Stimulated activated CD8-positive, alpha-beta memory T cell treated with anti-CD3 and anti-CD28 coated beads, Interleukin-12 subunit alpha, Interleukin-12 subunit beta, amount 100 ng/mL, for 4 hours (primary cell): Measurements from ENCODE around the gene GPATCH1.
"Not testable (repeated sequence)": the region's sequence is repeated elsewhere in the genome, so short reads cannot be mapped to it uniquely, and the experiment has no call there.

ENCODE experiments used
- DNase-seq: peaks from one replicate; pipeline ENCODE4 v3.0.0-alpha.2; 2020; ENCODE audit warnings: low read depth

GPATCH1 gene

DNA sequence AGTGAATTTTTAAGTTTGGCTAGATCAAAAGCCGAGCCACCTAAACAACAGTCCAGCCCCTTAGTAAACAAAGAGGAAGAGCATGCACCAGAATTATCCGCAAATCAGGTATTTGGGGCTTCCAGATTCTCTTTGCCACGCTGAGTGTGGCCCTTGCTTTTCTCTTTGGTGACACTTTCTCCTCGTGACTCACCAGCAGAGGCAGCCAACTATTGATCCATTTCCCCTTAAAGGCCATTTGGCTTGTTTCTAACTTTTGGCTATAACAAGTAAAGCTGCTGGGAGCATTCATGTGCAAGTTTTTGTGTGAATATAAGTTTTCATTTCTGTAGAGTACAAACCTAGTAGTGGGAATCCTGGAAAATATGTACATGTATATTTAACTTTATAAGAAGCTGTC is 33.3 kb downstream of the GPATCH1 start:
- DNase-seq: no peak

DNA sequence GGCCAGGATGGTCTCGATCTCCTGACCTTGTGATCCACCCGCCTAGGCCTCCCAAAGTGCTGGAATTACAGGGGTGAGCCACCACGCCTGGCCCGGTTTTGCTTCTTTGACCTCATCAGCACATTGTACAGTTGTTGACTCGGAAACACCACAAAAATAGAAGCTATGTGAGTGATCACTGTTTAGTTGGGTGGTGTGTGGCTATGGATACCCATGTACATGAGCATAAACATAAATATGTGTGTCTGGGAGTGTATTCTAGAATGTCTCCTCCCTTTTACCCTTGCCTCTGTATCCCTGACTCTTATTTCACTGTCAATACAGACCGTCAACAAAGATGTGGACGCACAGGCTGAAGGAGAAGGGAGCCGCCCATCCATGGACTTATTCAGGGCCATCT is 36.5 kb downstream of the GPATCH1 start:
- DNase-seq: no peak

DNA sequence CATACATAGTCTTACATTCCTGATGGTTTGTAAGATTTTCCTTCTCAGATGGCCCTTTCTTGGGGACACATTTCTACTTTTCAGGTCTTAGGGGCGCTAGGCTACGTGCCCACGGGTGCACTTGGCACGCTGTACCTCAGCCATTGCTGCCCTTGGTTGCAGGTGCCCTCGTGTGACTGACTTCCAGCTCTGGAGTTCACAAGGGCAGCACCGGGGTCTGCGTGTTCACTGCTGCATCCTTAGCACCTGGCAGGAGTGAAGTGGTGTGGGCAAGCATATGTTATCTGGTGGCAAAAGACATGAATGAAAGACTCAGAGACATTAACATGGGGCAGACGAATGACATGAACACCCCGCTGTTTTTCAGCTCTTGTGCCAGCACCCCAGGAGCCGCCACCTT is 37.7 kb downstream of the GPATCH1 start:
- no peak for DNase-seq

DNA sequence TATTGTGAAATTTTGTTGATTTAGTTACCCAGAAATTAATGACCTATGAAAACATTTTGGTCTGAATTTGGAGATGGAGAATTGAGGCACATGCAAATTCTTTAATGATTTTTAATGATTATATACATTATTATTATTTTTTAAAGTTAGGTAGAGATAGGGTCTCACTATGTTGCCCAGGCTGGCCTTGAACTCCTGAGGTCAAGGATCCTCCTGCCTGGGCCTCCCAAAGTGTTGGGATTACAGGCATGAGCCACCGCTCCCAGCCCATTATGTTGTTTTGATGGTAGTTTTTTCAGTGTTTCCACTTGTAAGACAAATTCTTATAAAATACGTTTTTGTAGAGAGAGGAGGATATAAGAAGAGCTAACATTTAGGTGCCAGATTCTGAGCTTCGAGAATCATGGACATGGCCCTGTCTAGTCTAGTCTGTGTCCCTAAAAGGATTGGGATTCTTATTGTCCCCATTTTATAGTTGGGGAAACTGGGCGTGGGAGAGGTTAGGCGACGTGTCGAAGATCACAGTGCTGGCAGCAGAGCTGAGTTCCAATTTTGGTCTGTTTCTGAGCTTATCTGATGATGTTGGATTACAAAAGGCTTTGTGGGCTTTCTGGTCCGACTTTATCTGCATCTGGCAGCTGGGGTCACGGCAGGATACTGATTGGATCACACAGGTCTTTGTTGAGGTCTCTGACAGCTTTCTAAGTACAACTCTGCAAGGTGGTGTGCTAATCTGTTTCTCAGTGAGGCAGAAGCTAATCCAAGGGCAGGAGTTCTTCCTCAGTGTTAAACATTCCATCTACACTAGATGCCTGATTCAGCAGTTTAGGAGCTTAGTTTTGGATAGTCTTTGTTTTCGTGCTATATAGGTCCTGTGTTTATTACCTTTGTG is 43.5 kb downstream of the GPATCH1 start:
- DNase-seq: no peak

DNA sequence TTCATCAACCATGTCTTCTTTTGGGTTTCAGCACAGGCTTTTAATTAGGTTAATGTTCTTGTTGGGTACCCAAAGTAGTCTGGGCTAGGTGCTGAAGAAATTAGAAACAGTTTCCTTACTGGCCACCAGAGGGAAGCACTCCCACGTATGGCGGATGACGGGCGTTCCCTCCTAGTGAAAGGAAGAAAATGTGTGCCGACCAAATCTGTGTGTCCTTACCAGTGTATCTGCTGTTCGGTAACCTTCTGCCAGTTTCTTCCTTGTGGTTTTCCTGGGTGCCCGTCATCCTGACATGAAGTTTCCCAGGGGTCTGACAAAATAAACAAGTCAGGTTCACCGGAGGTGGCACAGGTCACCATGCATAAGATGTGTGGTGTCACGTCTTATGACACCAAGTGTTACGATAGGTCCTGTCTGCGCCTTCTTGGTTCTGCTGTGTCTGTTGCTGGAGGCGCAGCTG is 45.0 kb downstream of the GPATCH1 start:
- peak; percentile 15 for DNase-seq

DNA sequence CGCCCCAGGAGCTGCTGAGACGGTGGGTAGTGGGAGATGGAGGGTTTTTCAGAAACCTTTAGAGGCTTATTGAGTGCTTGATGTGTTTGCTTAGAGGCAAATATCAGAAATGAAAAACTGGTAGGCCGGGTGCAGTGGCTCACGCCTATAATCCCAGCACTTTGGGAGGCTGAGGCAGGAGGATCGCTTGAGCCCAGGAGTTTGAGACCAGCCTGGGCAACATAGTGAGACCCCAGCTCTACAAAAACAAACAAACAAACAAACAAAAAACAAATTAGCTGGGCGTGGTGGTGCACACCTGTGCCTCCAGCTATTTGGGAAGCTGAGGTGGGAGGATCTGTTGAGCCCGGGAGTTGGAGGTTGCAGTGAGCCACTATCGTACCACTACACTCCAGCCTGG is 45.7 kb downstream of the GPATCH1 start:
- not testable (repeated sequence) for DNase-seq

DNA sequence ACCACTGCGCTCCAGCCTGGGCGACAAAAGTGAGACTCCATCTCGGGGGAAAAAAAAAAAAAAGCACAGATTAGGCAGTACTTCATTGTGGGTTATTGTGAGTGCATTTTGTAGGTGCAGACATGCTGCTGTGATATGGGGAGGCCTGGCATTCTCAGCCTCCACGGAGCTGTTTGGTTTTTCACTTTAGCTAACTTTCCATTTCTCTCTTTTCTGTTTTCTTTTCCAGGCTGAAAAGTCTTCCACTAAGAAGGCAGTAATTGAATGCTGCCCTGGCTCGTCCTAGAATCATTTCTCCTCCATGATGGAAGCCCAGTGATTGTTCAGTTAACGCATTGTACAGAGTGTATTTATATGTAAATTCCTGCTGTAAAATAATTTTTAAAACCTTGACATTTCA is 48.9 kb downstream of the GPATCH1 start:
- no peak for DNase-seq

DNA sequence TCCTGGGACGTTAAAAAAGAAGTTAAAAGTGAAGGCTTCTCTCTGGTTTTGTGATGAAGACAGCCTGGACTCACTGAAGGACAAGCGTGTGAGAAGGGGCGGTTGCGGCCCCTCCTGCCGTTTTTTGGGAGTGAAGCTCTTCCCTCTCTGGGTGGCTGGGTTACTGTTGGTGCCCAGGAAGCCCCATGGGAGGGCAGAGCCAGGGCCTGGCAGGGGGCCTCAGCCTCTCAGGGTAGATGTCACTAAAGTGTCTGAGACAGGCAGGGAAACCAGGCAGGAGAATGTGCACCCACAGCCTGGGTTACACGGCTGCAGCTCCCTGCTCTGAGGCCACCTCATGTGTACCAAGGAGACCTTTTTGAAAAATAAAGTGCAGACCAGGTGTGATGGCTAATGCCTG is 49.5 kb downstream of the GPATCH1 start:
- DNase-seq: no peak

DNA sequence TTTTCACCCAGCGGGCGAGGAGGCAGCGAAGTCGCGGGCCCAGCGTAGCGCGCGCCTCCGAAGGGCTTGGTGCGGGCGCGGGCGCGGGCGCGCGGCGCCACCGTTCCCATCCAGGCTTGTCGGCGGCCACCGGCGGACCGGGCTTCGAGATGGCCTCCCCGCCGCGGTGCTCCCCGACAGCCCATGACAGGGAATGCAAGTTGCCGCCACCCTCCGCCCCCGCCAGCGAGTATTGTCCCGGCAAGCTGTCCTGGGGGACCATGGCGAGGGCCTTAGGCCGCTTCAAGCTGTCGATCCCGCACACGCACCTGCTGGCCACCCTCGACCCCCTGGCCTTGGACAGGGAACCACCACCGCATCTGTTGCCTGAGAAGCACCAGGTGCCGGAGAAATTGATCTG is 51.0 kb downstream of the GPATCH1 start, which contains the start of gene WDR88:
TSS of gene WDR88 (plus strand) at position 94 of the 400 bp plus-strand sequence. CDS start at position 150, 56 bp downstream.
- no peak for DNase-seq

DNA sequence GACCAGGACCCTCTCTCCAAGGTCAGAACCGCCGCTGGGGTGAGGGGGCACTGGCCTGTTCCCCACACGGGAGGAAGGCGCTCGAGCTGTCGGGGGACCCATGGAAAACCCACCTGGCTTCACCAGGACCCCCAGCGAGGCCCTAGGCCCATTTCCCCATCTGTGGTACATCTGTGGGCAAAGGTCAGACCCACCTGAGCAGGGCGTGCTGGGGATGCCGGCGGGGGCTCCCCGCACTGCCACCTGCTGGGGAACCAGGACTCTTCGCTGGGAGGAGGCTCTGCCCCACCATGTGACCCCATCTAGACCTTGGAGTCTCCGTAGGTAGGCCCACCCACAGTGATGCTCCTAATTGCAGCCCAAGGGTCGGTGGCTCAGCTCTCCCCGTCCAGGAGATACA is 51.4 kb downstream of the GPATCH1 start:
- DNase-seq: no peak

DNA sequence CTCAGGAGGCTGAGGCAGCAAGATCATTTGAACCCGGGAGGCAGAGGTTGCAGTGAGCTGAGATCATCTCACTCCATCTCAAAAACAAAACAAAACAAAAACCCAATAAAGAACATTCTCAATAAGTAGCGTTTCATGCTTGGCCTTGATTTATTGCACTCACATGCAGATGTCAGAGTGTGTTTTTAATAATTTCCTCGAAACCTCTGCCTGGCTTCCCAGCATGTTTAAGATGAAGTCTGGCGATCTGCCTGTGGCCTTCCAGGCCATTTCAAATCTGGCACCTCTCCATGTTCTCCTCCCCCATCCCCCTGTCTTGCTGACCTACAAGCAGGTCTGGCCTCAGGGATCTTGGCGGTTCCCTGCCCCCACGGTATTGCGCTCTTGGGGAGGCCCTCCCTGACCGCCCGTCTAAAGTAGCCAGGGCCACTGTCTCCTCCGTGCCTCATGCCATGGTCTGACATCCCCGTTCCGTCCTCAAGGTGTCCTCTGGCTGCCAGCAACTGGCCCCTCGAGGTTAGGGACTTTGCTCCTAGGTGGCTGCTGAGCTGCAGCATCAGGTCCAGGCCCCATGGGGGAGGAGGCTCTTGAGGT is 52.6 kb downstream of the GPATCH1 start:
- no peak for DNase-seq

DNA sequence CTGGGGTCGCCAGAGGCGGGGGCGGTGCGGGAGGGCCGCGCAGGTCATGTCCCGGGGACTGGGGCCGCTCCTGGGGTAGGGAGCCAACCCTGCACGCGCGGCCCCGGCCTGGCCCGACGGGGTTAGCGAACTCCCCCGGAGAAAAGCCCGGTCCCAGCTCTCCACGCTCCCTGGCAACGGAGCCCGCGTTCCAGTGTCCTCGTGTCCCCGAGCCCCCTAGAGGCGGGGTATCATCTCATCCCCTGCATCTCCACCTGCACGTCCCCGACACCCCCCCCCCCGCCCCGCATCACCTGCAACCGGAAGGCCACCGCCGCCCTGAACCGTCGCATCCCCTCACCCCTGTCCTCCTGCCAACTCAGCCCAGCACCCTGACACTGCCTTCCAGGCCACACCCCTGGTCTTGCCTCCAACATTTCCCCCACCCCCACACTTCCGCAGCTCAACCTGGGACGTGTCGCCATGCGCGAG is 53.6 kb downstream of the GPATCH1 start:
- DNase-seq: peak; percentile 34

DNA sequence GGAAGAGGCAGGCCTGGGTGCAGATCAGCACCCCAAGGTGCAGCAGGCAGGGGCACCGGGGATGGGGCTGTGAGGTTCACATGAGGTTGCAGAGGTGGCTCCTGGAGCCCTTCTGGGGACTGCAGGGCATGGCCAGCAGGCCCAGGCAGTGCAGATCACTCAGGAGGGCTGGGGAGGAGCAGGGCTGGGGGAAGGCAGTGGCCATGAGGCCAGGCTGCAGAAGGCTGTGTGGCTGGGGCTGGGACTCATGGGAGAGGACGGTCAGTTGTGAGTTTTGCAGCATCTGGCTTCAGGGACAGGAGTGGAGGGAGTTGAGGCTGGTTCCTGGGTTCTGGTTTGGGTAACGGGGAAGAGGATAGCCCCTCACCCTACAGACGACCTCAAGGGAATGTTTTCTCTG is 58.2 kb downstream of the GPATCH1 start:
- no peak for DNase-seq

DNA sequence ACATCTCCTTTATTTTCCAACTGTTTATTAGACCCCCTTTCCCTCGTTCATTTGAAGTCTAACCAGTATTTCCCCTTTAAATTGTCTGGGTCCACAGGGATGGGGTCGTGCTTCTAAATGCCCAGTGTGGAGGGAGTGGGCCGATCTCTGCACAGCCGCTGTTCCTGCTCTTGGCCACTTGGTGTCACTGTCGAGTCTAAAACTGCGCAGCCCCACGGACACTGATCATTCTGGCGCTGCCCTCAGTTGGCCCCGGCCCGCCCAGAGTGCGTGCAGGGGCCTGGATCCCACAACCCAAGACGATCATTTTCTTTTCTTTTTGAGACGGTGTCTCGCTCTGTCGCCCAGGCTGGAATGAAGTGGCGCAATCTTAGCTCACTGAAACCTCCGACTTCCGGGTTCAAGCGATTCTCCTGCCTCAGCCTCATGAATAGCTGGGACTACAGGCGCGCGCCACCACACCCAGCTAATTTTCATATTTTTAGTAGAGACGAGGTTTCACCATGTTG is 63.0 kb downstream of the GPATCH1 start:
- DNase-seq: peak; percentile 21

DNA sequence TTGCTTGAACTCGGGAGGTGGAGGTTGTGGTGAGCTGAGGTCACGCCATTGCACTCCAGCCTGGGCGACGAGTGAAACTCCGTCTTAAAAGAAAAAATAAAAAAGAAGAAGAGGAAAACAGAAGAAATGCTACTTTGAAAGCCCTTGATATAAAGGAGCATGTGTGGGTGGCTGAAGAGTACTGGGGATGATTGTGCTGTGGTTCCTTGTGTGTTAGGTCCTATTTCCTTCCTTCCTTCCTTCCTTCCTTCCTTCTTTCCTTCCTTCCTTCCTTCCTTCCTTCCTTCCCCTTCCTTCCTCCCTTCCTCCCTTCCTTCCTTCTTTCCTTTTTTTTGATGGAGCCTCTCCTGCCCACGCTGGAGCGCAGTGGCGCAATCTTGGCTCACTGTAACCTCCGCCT is 65.2 kb downstream of the GPATCH1 start:
- DNase-seq: no peak

DNA sequence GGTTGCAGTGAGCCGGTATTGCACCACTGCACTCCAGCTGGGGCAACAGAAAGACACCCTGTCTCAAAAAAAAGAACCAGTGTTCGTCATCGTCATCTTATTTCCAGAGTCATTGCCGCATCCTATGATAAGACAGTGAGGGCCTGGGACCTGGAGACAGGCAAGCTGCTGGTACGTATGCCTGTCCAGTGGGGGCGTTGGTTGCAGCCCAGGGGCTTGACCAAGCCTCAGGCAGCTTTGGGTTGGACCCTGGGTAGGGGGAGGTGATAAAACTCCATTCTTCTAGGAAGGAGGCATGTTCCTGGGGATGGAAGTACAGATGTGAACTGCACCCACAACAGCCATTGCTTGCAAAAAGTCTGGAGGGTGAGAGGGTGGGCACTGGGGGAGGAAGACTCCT is 66.6 kb downstream of the GPATCH1 start:
- no peak for DNase-seq

DNA sequence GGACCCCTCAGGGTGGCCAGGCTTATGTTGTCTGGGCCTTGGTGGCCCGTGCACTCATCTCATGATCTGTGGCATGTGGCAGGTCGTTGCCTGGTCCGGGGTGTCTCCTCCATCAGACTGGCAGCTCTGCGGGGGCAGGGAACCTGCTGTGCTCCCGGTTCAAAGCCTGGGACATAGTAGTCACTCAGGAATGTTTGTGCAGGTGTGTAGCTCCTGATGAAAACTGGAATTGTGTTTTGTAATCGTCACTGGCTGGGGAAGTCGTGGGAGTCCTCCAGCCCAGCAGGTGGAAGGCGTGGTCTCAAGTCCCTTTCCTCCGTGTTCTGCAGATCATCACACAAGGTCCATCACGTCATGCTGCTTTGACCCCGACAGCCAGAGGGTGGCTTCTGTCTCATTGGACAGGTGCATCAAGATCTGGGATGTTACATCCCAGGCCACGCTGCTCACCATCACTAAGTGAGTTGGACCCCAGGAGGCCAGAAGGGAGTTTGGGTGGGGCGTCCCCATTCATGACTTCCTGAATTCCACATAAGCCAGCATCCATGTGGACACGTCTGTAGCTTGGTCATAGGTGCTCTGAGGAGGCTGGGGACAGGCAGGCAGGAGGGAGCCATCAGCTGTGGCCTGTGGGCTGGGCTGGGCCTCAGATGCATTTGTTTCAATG is 70.0 kb downstream of the GPATCH1 start:
- no peak for DNase-seq

DNA sequence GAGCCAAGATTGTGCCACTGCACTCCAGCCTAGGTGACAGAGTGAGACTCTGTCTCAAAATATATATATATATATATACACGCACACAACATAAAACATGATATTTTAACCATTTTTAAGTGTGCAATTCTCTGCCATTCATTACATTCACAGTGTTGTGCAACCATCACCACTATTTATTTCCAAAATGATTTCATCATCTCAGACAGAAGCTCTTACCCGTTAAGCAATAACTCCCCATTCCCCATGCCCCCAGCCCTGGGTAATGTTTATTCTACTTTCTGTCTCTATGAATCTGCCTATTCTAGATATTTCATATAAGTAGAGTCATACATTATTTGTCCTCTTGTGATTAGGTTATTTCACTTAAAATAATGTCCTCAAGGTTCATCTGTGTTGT is 71.2 kb downstream of the GPATCH1 start:
- DNase-seq: no peak

DNA sequence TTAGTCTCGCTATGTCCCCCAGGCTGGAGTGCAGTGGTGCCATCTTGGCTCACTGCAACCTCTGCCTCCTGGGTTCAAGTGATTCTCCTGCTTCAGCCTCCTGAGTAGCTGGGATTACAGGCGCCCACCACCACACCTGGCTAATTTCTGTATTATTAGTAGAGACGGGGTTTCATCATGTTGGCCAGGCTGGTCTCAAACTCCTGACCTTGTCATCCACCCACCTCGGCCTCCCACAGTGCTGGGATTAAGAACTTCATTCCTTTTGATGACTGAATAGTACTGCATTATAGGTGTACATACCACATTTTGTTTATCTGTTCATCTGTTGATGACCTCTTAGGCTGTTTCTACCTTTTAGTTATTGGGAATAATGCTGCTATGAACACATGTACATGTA is 71.6 kb downstream of the GPATCH1 start:
- not testable (repeated sequence) for DNase-seq

DNA sequence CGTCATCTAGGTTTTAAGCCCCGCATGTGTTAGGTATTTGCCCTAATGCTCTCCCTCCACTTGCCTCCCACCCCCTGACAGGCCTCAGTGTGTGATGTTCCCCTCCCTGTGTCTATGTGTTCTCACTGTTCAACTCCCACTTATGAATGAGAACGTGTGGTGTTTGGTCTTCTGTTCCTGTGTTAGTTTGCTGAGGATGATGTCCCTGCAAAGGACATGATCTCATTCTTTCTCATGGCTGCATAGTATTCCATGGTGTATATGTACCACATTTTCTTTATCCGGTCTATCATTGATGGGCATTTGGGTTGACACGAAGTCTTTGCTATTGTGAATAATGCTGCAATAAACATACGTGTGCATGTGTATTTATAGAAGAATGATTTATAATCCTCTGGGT is 73.3 kb downstream of the GPATCH1 start:
- DNase-seq: not testable (repeated sequence)

DNA sequence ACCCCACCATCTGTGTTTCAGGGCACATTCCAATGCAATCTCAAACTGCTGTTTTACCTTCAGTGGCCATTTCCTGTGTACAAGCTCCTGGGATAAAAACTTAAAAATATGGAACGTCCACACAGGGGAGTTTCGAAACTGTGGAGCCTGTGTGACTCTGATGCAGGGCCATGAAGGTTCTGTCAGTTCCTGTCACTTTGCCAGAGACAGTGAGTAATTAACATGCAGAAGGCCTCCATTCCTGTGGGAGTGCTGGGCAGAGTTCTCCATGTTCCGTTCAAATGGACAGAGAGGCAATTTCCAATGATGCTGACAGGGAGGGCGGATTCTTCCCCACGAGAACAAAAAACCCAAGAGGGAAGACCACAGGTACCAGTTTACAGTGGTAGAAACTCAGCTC is 75.4 kb downstream of the GPATCH1 start:
- DNase-seq: no peak

DNA sequence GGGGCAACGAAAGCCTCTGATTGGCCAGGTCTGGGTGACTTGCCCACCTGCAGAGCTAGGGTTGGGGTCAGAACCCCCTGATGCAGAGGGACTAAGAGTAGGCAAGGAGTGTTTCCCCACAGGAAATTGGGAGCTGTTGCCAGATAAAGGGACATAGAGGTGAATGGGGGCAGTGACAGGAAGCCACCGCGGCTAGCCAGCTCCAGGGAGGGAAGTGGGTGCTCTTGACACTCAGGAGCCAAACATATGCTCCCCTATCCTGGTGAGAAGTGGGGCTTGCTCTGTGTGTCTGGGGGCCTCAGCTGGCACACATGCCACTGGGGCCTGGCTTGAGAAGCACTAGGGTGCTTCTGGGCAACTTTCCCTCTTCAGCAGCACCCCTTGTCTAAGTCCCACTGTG is 76.9 kb downstream of the GPATCH1 start:
- DNase-seq: no peak

DNA sequence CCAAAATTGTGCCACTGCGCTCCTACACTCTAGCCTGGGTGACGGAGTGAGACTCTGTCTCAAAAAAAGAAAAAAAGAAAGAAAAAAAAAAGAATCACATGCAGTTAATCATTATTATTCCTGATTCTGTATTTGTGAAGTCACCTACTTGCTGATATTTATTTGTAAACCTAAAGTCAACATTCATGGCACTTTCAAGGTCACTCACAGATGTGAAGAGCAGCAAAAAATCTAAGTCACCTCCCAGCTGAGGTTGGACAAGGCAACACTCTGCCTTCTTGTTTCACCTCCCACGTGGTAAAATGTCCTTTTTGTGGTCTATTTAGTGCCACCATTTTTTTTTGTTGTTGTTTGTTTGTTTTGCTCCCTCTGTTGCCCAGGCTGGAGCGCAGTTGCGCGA is 77.4 kb downstream of the GPATCH1 start:
- DNase-seq: no peak
